Hepatocyte (in vitro differentiated cells): ENCODE results near the gene OR52W1. TPM values are rescaled to one million over a fixed set of nuclear protein-coding genes. Genes with fewer than 3 reads are reported as not detected.

Source experiments
- DNase-seq: peaks from one replicate; pipeline ENCODE4 v3.0.0-alpha.2; 2016; ENCODE audit warnings: low spot score
- H2AFZ ChIP-seq: fragments of 200-600 bp; sonication (generic); 2 replicates; pipeline ENCODE4 v1.6.0; 2016; ENCODE audit warnings: antibody characterized with exemption, mild to moderate bottlenecking
- H3K27ac ChIP-seq: fragments of 200-600 bp; sonication (generic); 2 replicates; pipeline ENCODE4 v1.5.1; 2016; ENCODE audit warnings: mild to moderate bottlenecking
- H3K27me3 ChIP-seq: fragments of 200-600 bp; sonication (generic); 2 replicates; pipeline ENCODE4 v1.6.1; 2016
- H3K36me3 ChIP-seq: fragments of 200-600 bp; sonication (generic); replicated peaks from 2 replicates; pipeline ENCODE4 v1.5.1; 2016; ENCODE audit warnings: low read depth; ENCODE audit not compliant: insufficient read depth
- H3K4me1 ChIP-seq: fragments of 200-600 bp; sonication (generic); 2 replicates; pipeline ENCODE4 v1.5.1; 2016; ENCODE audit warnings: mild to moderate bottlenecking, moderate library complexity; ENCODE audit not compliant: insufficient read depth
- H3K4me2 ChIP-seq: fragments of 200-600 bp; sonication (generic); 2 replicates; pipeline ENCODE4 v1.6.0; 2016
- H3K4me3 ChIP-seq: fragments of 200-600 bp; sonication (generic); 2 replicates; pipeline ENCODE4 v1.5.1; 2016; ENCODE audit warnings: mild to moderate bottlenecking
- H3K79me2 ChIP-seq: fragments of 200-600 bp; sonication (generic); 2 replicates; pipeline ENCODE4 v1.6.0; 2017; ENCODE audit warnings: mild to moderate bottlenecking
- H3K9me2 ChIP-seq: fragments of 200-600 bp; sonication (generic); replicated peaks from 2 replicates; pipeline ENCODE4 v1.6.0; 2017; ENCODE audit warnings: mild to moderate bottlenecking; ENCODE audit not compliant: insufficient read depth
- H3K9me3 ChIP-seq: fragments of 200-600 bp; sonication (generic); 2 replicates; pipeline ENCODE4 v1.5.1; 2016; ENCODE audit warnings: low read depth, mild to moderate bottlenecking
- H4K20me1 ChIP-seq: fragments of 200-600 bp; sonication (generic); 2 replicates; pipeline ENCODE4 v1.6.0; 2016; ENCODE audit warnings: mild to moderate bottlenecking; ENCODE audit not compliant: insufficient read depth, poor library complexity, severe bottlenecking
- EZH2 ChIP-seq: fragments of 200-600 bp; sonication (generic); IDR thresholded peaks from 2 replicates; pipeline ENCODE4 v1.6.1; 2016; ENCODE audit warnings: antibody characterized with exemption, mild to moderate bottlenecking, borderline replicate concordance
- EZH2phosphoT487 ChIP-seq: fragments of 200-600 bp; sonication (generic); IDR thresholded peaks from one replicate; pipeline ENCODE4 v1.6.1; 2018; ENCODE audit warnings: antibody characterized with exemption, mild to moderate bottlenecking, low read depth, moderate library complexity; ENCODE audit not compliant: unreplicated experiment, severe bottlenecking
- WGBS: methylation state at CpG from one replicate; pipeline ENCODE4 v1.1.6; 2016; ENCODE audit warnings: low lambda C conversion rate; ENCODE audit errors: missing lambda C conversion rate; 5-methylcytosine and 5-hydroxymethylcytosine counted together
- polyA plus RNA-seq: library from polyadenylated mRNA; unstranded; fragments of >200 nt; fragmentation: Nextera tagmentation; extraction: Ambion mirVana; gene quantifications from 2 replicates; pipeline ENCODE4 v1.2.1, GENCODE V29; 2016
- total RNA-seq: library from RNA; depleted of rRNA; stranded (reverse); fragments of >200 nt; gene quantifications from 2 replicates; pipeline ENCODE4 v1.2.3, GENCODE V29; 2014
- TF ChIP-seq, protein P1 (sequence below): fragments of 200-600 bp; sonication (generic); IDR thresholded peaks from 2 replicates; pipeline ENCODE4 v1.5.1; 2016; ENCODE audit warnings: antibody characterized with exemption, mild to moderate bottlenecking; ENCODE audit not compliant: poor library complexity

Gene OR52W1
- total and polyA plus RNA-seq, 2 experiments from 2014 or later, result not detected

DNA sequence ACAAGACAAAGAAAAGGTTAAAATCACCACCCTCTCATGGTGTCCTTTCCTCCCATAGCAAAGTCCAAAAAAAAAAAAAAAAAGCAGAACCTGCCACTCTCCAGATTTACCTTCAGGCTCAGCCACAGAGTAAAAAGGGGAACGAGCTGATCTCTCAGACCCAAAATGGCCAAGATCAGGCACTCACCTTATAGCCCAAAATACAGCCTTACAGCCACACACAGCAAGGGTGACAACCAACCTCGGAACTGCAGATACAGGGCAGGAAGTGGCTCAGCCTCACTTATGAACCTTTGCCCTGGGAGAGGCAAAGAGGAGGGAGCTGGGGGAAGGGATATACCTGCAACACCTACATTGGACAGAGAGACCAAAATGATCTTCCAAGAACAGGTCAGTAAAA lies 30.9 kb downstream of the OR52W1 start:
- Histone ChIP-seq H3K9me2 (no peaks in the 10 kb centered on the region), H3K36me3 (no peaks in the 10 kb centered on the region), H3K4me1 (peaks cover 21% of the 10 kb centered on the region), H3K27ac (peak overlapping the region; percentile 88), H3K9me3 (no peaks in the 10 kb centered on the region), H3K27me3 (no peaks in the 10 kb centered on the region), H3K4me2 (peak overlapping the region; percentile 72), H2AFZ (no peak overlapping the region), H4K20me1 (peaks cover 9% of the 10 kb centered on the region), H3K79me2 (peaks cover 86% of the 10 kb centered on the region), H3K4me3 (no peak overlapping the region)
- 53% methylated on average over 2 of the region's 2 CpGs for whole genome bisulfite sequencing
- TF ChIP-seq, protein P1, sequence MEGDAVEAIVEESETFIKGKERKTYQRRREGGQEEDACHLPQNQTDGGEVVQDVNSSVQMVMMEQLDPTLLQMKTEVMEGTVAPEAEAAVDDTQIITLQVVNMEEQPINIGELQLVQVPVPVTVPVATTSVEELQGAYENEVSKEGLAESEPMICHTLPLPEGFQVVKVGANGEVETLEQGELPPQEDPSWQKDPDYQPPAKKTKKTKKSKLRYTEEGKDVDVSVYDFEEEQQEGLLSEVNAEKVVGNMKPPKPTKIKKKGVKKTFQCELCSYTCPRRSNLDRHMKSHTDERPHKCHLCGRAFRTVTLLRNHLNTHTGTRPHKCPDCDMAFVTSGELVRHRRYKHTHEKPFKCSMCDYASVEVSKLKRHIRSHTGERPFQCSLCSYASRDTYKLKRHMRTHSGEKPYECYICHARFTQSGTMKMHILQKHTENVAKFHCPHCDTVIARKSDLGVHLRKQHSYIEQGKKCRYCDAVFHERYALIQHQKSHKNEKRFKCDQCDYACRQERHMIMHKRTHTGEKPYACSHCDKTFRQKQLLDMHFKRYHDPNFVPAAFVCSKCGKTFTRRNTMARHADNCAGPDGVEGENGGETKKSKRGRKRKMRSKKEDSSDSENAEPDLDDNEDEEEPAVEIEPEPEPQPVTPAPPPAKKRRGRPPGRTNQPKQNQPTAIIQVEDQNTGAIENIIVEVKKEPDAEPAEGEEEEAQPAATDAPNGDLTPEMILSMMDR, result no peak
- TF ChIP-seq EZH2phosphoT487 (no peak), EZH2 (no peak)
- peak; percentile 63 for DNase-seq

DNA sequence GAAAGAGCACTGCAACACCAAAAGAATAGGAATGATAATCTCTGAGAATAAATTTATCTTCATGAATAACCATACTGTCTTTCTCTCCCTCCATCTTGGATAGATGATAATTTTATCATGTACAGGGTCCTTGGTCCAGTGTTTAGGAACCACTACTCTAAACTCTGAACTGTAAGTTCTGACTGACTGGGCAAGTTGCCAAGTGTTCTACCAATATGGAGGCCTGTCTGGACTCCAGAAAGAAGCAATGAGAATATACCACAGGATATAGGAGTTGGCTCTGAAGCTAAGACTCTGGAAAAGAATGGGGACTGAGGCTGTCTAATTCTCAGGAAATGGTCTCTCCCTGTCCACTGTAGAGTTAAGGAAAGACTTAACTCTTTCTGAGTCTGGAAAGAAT lies 33.9 kb downstream of the OR52W1 start:
- Histone ChIP-seq H2AFZ (no peak overlapping the region), H3K4me3 (no peak overlapping the region), H3K4me2 (peak overlapping the region; percentile 85), H3K9me3 (no peaks in the 10 kb centered on the region), H3K9me2 (no peaks in the 10 kb centered on the region), H4K20me1 (peaks cover 2% of the 10 kb centered on the region), H3K79me2 (peaks cover 57% of the 10 kb centered on the region), H3K36me3 (no peaks in the 10 kb centered on the region), H3K27ac (peak overlapping the region; percentile 4), H3K27me3 (no peaks in the 10 kb centered on the region), H3K4me1 (peaks cover 9% of the 10 kb centered on the region)
- TF ChIP-seq, protein P1, result no peak
- TF ChIP-seq EZH2phosphoT487 (no peak), EZH2 (no peak)
- DNase-seq, result no peak

DNA sequence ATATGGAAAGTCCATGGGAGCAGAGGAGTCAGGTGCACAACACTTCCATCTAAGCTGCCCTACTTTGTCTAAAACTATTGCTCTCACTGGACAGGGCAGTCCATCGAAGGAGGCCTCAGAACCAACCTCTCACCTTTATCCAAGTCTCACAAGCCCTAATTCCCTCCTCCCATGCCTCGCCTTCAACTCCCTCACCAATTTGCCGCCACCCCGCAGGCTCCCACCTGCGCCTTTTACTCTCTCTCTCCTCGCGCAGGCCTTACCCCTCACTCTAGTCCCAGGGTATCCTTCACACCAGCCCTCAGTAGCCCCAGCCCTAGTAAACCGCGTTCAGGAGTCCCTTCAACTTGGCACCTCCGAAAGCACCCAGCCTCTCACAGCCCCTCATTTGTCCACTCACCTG lies 35.0 kb downstream of the OR52W1 start:
- Histone ChIP-seq H3K9me3 (no peaks in the 10 kb centered on the region), H3K9me2 (no peaks in the 10 kb centered on the region), H3K36me3 (no peaks in the 10 kb centered on the region), H2AFZ (peak overlapping the region; percentile 47), H3K4me2 (peak overlapping the region; percentile 85), H3K4me1 (peaks cover 9% of the 10 kb centered on the region), H3K27ac (peak overlapping the region; percentile 90), H4K20me1 (no peaks in the 10 kb centered on the region), H3K79me2 (peaks cover 46% of the 10 kb centered on the region), H3K4me3 (peak overlapping the region; percentile 41), H3K27me3 (no peaks in the 10 kb centered on the region)
- TF ChIP-seq, protein P1, result no peak
- TF ChIP-seq EZH2phosphoT487, result no peak
- no peak for TF ChIP-seq EZH2
- peak; percentile 38 for DNase-seq
- WGBS, result 2% methylated on average over 10 of the region's 10 CpGs
